GM10248 (cell line): ENCODE results near the gene BCKDHB.
"Not testable (repeated sequence)": the region's sequence is repeated elsewhere in the genome, so short reads cannot be mapped to it uniquely, and the experiment has no call there.

Experiments
- CTCF ChIA-PET: fragments of 300-600 bp; sonication (Branson Sonifier 250); formaldehyde crosslinking; extraction: SDS; loops from one replicate; lab custom pipeline; 2021; ENCODE audit warnings: antibody characterized with exemption; lab: Yijun Ruan, JAX
- POLR2A ChIA-PET: fragments of 350-650 bp; sonication (Branson Sonifier 250); formaldehyde crosslinking; extraction: SDS; loops from one replicate; lab custom pipeline; 2020; ENCODE audit warnings: antibody characterized with exemption; lab: Yijun Ruan, JAX
- DNase-seq: peaks from one replicate; pipeline ENCODE4 v3.0.0; 2012; ENCODE audit errors: extremely low spot score
- TF ChIP-seq, protein P1 (sequence below): IDR thresholded peaks from 2 replicates; pipeline ENCODE4 v1.5.1; 2012; ENCODE audit warnings: mild to moderate bottlenecking, low read depth; ENCODE audit errors: extremely low read depth, missing control alignments, control extremely low read depth

BCKDHB gene

GRCh38 chr6:80094017-80094416, 12.5 kb upstream of the BCKDHB start:
- CTCF ChIA-PET = interaction anchor here (0.8 to 4.9 kb wide), 10 partner anchors 8 to 156 kb away, joined by 3 to 78 read pairs (median 4); partner anchors contain the start of genes BCKDHB and ELOVL4
- DNase-seq = peak; percentile 26
- POLR2A ChIA-PET = no interaction called here
- TF ChIP-seq, protein P1, sequence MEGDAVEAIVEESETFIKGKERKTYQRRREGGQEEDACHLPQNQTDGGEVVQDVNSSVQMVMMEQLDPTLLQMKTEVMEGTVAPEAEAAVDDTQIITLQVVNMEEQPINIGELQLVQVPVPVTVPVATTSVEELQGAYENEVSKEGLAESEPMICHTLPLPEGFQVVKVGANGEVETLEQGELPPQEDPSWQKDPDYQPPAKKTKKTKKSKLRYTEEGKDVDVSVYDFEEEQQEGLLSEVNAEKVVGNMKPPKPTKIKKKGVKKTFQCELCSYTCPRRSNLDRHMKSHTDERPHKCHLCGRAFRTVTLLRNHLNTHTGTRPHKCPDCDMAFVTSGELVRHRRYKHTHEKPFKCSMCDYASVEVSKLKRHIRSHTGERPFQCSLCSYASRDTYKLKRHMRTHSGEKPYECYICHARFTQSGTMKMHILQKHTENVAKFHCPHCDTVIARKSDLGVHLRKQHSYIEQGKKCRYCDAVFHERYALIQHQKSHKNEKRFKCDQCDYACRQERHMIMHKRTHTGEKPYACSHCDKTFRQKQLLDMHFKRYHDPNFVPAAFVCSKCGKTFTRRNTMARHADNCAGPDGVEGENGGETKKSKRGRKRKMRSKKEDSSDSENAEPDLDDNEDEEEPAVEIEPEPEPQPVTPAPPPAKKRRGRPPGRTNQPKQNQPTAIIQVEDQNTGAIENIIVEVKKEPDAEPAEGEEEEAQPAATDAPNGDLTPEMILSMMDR = peak; percentile 30

DNA sequence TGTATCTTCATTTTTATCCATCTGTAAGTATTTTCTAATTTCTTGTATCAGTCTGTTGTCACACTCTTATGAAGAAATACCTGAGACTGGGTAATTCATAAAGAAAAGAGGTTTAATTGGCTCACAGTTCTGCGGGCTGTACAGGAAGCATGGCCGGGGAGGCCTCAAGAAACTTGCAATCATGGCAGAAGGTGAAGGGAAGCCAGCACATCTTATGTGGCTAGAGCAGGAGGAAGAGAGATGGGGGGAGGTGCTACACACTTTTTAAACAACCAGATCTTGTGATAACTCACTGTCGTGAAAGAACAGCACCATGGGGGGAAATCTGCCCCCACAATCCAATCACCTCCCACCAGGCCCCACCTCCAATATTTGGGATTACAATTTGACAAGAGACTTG, 10.9 kb upstream of the BCKDHB start:
- no peak for DNase-seq
- CTCF ChIA-PET = interaction anchor here (2.8 to 4.9 kb wide), 3 partner anchors 8 to 151 kb away, joined by 12 to 78 read pairs (median 35); partner anchors contain the start of gene ELOVL4
- POLR2A ChIA-PET = interaction anchor here (1.0 kb wide), 1 partner anchor 11 kb away, joined by 3 read pairs; the partner anchor contains the start of gene BCKDHB
- TF ChIP-seq, protein P1 = no peak

GRCh38 chr6:80098392-80098791, 8.1 kb upstream of the BCKDHB start:
- ChIA-PET CTCF (interaction anchor here (1.5 to 4.4 kb wide), 3 partner anchors 12 to 149 kb away, joined by 3 to 31 read pairs (median 13); no protein-coding TSS in a partner anchor), POLR2A (no interaction called here)
- TF ChIP-seq, protein P1 = no peak

DNA sequence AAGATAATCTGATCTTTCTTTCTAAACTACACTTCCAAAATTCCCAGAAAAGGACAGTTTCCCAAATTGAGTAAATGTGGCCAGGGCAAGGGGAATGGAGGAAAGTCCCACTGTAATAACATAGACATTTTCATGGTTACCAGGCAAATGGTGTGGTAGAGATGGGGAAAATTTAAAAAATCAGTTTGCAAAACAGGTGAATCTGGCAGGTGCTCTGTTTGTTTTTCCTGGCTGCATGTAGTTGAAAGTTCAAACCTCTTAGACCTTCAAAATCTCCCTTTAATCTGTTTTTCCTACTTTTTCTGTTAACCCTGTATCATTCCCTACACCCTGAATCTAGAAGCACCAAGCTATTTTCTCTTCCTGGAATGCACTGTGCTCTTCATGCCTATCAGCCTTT, 2.0 kb upstream of the BCKDHB start:
- ChIA-PET POLR2A (no interaction called here), CTCF (interaction anchor here (1.5 to 2.5 kb wide), 3 partner anchors 9 to 155 kb away, joined by 3 to 12 read pairs (median 9); no protein-coding TSS in a partner anchor)
- TF ChIP-seq, protein P1 = no peak
- no peak for DNase-seq

More at GRCh38 chr6:80098392-80098791, 8.1 kb upstream of the BCKDHB start:
- DNase-seq = no peak

DNA sequence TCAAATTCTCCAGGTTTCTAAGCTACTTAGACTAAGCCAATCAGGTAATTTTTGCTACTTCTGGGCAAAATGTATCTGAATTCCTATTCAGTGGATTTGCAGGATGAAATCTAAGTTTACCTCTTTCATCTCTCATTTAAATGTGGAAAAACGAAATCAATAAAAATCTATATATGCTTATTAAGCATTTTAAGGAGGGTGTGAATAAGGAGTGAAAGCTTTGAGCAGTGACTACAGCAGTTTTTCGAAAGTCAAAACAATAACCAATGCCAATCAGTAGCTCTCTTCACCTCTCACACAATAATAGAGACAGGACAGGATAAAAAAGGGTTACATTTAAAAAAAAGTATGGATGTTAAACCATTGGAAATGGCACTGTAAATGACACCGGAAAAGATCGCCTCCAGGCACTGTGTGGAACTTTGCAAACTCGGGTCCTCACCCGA, 476 bp upstream of the BCKDHB start:
- ChIA-PET POLR2A (interaction anchor here (1.3 kb wide), 1 partner anchor 11 kb away, joined by 3 read pairs; no protein-coding TSS in a partner anchor), CTCF (interaction anchor here (0.6 to 1.5 kb wide), 4 partner anchors 13 to 157 kb away, joined by 3 to 8 read pairs (median 4); no protein-coding TSS in a partner anchor)
- DNase-seq = no peak
- TF ChIP-seq, protein P1 = no peak

DNA sequence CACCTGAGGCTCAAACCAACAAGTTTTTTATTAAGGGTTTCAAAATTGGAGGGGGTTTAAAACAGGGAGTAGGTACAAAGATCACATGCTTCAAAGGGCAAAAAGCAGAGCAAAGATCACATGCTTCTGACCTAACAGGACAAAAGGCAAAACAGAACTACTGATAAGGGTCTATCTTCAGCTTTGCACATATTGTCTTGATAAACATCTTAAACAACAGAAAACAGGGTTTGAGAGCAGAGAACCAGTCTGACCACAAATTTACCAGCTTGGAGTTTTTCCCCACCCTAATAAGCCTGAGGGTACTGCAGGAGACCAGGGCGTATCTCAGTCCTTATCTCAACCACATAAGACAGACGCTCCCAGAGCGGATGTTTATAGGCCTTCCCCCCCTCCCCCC, 16.1 kb downstream of the BCKDHB start:
- CTCF ChIA-PET, DNase-seq, POLR2A ChIA-PET: not testable (repeated sequence)
